ENCODE data around the gene SERPINB12.

SERPINB12 gene

DNA sequence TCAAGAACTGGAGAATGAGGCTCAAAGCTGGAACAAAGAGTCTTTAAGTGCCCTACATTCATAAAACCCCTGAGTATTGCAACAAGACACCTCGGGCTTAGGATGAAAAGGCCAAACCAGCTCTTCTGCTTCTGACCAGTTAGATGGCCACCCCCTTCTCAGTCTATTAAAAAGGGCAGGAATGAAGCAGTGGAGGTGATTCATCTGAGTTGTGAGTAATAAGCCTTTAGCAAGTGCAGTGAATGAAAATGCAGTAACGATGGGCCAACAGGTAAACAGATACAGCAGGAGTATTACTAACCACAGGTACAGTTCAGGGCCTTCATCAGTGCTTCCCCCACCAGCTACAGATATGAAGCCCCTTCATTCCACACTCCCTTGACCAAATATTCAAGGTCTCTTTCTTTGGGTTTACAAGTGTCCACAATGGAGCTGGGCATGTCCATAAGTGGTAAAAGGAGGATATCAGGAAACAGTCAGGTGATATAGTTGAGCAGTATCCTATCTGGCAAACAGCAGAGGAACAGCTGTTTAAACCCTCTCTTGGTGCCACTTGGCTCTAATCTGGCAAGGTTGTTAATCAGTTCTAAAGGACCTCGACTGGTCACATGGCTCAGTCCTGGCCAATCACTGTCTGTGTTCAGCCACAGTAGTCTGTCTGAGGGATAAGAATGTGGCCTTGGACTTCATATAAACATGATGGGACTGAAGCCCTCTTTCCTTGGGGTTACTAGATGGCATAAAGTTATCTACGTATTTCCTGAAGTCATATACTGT, 62.8 kb downstream of the SERPINB12 start:
- DNase-seq = no peak

DNA sequence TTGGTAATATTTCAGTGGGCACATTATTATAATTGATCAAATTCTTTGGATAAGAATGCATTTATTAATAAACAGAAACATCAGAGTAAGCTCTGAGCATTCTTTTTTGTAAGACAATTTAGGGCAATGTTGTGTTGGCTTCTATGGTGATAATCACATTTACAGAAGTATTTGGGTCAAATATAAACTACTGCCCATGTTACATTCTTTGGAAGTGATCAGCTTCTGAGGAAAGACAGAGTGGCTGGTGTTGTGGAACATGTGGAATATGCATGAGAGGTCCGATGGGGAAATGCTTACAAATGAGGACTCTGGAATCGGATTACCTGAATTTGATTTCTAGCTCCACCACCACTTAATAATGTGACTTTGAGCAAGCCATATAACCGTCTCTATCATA, 64.4 kb downstream of the SERPINB12 start:
- no peak for DNase-seq

DNA sequence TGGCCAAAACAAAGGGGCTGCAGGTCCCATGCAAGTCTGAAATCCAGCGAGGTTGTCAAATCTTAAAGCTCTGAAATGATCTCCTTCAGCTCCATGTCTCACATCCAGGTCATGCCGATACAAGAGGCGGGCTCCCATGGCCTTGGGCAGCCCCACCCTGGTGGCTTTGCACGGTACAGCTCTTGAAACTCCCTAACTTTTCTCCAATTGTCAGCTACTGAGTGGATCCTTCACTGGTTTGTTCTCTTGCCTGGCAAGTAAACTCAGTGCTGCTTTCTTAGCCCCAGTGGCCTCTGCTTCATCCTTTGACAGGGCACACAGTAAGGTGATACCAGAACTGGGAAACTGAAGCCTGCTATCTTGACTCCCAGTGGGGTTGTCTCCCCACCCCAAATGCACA, 71.3 kb downstream of the SERPINB12 start:
- no peak for DNase-seq

- no peak for DNase-seq
These were observed 75.1 kb downstream of the SERPINB12 start for GRCh38 chr18:63617049-63617914.

DNA sequence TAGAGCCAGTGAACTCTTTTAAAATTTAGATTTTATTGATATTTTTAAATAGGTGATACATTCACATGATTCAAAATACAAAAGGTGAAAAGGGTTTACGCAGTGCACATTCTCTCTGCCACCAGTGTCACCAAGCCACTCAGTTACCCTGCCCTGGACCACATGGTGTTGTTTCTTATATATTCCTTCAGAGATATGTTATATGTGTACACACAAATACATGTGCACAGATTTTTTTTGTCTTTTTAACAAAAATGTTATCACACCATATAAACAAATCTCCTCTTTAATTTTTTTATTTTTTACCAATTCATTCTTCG, 75.7 kb downstream of the SERPINB12 start:
- DNase-seq = no peak
